NCI-H2196 (cell line): ENCODE results near the gene FOXS1.

Source experiments
- DNase-seq: peaks from one replicate; lab custom pipeline; 2025; ENCODE audit not compliant: unreplicated experiment; lab: John Stamatoyannopoulos, UW

The FOXS1 gene

DNA sequence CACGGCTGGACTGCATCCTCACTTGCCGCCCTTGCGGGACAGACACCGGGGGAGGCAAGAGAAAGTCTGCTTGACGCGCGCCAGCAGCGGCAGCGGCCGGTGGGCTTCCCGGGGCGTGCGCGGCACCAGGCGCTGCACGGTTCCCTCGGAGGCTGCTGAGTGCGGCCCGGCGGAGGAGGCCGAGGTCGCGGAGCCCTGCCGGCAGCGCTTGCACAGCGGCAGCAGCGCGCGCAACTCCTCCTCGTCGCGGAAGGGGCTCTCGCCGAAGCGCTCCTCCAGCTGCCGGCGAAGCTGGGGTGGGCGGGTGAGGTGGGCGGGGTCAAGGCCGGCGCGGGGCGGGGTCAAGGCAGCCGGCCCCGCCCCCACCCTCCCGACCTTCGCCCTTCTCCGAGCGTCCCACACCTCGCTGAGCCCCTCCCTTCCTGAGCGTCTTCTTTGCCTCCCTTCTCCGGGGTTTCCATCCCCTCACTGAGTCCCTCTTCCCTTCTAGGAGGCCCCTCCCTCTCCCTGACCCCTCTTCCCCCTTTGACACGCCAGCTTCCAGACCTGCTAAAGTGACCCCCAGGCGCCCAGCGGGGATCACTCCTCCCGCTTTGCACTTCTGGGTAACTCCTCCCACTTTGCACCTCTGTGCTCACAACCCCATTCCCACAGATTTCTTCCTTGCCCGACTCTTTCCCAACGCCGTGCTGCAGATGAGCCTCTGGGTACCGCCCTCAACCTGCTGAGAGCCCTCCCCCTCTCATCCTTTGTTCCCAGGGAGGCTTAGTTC lies 16.2 kb upstream of the FOXS1 start:
- DNase-seq, result peak; percentile 86

DNA sequence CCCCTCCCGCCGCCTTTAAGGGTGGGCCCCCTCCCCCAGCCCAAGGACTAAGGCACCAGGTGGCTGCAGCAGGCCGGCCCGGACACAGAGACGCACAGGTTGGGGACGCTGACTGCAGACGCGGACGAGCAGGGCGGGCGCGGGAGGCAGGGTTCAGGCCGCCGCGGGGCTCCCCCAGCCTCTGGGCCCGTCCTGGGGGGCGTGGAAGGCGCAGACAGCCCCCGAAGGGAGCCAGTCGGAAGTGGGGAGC lies 15.7 kb upstream of the FOXS1 start:
- DNase-seq, result no peak

DNA sequence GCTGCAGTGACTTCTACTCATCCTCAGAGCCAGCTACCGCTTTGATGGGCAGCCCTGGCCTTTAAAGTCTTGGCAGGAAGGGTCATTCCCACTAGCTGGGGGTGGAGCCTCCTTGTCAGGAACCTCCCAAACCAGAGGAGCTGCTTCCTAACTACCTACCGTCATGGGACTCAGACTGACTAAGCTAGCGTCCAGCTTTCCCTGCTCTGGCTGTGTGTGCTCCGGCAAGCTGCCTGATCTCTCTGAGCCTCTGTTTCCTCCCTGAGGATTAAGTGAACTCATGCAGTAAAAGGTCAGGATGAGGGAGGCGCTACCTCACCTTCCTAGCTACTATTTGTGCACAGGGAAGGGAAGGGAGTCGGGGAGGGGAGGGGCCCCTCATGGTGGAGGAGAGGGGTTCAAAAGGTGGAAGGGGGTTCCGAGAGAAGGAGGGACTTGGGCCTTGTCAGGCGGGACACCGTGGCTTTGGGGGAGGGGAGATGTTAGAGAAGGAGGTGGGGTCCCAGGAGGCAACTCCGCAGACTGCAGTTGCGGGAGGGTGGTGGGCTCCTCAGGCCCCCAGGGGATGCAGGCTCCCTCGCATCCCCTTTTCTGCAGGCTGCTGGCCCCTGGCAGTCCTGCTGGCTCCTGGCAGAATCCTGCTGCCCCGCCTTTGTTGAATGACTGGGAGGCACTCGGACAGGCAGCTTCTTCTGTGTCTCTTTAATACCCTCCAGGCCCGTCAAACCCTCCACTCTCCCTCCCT lies 15.2 kb upstream of the FOXS1 start:
- no peak for DNase-seq

DNA sequence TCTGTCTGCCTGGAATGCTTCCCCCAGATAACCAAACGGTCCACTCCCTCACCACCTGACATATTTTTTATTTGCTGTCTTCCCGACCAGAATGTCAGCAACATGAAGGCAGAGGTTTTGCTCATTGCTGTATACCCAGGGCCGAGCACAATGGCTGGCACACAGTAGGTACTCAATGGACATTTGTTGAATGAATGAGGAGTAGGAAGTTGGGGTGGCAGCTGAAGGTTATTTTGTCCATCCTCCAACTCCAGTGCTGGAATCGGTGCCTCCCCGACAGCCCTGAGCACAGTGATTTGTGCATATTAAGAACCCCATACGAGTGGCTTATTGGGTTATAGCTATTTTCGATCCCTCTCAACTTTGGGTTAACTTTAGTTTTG lies 14.6 kb upstream of the FOXS1 start:
- DNase-seq, result no peak

DNA sequence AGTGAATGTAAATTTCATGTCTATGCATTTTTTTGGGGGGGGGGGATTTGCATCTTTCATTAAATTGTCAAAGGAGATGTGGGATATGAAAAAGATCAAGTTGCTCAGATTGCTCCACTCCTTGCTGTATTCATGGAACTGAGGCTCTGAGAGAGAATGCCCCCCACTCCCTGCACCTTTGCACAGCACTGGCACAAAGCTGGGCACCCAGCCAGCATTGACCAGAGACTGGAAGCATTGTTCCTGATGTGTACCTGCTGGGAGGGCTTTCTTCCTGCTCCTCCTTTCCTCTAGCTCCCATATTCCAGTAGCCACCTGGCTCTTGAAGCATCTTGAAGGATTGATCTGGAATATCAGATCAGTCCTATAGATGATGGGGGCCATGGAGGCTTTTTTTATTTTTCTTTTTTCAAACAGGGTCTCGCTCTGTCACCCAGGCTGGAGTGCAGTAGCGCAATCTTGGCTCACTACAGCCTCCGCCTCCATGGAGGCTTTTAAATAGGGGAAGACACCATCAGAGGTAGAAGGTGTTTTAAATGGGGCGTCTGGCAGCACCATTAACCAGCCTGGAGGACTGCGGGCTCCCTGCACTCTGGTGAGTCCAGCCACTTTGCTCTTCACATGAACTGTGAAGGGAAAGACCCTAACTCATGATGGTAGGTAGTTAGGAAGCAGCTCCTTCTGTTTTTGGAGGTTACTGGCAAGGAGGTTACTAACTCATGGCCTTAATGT lies 14.0 kb upstream of the FOXS1 start:
- DNase-seq, result no peak

DNA sequence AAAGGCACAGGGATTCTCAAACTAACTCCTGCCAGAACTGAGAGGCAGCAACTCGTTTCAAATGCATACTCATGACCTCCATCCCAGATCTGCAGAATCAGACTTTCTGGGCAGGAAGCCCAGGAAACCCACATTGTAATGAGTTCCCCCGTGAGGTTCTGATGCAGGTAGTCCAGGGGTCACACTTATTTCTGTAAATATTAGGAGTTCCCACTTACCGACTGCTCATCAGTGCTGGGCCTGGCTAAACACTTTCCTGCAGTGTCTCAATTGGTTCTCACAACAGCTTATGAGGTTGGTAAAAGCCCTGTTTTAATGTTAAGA lies 13.3 kb upstream of the FOXS1 start:
- DNase-seq, result no peak

DNA sequence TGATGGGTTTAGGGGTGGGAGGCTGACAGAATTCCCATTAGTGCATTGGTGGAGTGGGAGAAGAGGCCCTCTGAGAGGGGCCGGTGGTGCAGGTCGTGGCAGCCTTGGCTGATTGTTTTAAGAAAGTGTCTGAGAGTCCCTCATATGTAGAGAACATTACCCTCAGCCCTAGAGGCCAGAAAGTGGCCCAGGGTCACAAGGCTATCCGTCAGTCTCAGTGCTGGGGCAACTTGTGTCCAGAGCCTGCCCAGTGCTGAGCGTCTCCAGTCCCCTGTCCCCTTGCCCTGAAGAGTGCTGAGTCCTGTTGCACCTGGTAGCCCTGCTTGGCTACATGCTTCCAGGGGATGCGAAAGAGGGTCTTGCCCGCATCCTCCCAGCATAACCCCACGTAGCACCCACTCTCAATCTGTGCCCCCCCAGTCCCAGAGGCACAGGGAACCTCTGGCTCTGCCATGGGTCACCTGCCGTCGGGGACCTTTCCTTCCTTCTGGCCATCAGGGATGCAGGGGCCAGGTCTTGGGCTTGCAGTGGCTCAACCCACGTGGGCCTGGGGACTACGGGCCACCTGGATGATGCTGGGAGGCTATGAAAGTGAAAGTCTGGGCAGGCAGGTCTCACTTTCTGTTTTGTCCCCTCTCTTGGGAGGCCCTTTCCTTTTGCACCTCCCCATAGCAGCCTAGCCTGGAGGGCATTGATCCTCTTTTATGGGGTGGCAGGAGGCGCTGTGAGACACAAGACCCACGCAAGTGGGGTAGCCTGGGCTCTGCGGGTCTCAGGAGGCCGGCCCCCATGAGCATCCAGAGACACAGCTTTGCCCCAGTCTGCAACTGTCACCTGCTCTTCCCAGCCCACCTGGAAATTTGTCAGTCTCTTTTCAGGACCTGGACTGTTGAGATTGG lies 12.7 kb upstream of the FOXS1 start:
- no peak for DNase-seq

DNA sequence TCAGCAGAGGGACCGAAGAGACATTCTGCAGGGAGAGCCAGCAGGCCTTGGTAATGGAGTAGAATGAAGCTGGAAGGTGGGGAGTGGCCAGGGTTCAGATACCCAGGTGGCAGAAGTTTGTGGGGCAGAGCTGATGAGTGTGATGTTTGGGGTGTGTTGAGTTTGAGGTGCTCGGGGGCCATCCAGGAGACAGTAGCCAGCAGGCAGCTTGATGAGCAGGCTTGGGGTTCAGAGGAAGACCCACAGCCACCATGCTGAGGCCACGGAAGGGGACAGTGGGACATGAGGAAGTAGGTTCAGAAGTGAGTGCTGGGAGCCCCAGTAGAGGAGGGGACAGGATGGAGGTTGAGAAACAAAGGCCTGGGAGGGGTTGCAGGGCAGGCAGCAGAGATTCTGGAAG lies 11.1 kb upstream of the FOXS1 start:
- DNase-seq, result no peak

DNA sequence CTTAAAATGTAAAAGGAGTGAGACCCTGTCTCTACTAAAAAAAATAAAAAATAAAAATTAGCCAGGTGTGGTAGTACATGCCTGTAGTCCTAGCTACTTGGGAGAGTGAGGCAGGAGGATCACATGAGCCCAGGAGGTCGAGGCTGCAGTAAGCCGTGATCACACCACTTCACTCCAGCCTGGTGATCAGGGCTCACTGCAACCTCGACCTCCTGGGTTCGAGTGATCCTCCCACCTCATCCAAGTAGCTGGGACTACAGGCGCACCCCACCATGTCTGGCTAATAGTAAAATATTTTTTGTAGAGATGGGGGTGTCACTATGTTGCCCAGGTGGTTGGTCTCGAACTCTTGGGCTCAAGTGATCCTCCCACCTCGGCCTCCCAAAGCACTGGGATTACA lies 8.1 kb upstream of the FOXS1 start:
- DNase-seq, result no peak

DNA sequence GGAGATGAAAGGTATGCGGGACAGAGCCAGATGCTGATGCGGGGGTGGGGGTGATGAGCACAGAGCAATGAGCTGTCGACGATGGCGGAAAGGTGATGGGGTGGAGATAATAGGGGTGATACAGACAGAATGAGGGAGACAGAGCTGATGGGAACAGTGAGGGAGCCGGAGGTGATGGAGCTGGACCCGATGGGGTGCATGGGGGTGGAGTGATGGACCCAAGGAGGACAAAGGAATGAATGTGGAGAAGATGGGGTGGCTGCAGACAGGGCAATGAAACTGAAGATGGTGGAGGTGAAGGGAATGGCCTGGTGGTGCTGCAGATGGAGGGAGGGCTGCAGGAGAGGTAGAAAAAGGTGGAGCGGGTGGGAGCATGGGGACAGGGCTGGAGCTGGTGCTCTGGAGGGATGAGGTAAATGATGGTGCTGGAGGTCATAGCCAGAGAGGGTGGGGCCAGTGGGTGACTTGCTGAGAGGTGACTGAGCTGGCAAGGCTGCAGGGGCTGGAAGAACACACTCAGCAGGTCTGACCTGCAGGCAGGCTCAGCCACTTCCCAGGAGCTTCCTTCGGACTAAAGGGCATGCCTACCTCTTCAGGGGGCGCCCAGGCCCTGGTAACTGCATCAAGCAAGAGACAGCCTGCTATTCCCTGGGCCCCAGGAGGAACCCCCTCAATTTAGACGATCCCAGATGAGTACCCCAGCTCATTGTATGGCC lies 6.0 kb upstream of the FOXS1 start:
- DNase-seq, result no peak

DNA sequence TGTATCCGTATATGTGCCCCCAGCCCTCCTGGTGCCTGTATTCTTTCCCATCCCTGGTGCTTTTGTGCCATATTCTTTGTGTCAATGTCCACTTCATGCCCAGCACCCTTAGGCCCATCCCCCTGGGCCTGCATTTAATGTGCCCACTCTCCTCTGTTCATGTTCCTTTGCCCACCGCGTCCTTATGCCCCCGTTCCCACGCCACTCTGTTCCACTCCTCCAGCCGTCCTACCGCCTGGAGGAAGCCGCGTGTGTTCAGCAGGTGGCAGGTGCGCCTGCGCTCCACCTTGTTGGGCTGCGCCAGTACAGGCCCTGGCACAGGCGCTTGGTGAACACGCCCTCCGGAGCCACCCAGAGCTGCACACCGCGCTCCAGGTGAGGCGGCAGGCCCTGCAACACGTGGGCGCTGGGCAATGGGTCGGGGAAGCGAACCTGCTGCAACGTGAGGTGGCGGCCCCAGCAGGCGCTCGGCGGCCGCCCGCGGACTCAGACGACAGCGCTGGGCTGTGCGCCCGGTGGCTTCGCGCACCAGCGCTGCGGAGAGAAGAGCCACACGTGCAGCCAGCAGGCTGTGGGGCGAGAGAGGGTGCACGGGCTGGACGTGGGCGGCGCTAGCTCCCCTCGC lies 4.0 kb upstream of the FOXS1 start:
- peak; percentile 82 for DNase-seq

DNA sequence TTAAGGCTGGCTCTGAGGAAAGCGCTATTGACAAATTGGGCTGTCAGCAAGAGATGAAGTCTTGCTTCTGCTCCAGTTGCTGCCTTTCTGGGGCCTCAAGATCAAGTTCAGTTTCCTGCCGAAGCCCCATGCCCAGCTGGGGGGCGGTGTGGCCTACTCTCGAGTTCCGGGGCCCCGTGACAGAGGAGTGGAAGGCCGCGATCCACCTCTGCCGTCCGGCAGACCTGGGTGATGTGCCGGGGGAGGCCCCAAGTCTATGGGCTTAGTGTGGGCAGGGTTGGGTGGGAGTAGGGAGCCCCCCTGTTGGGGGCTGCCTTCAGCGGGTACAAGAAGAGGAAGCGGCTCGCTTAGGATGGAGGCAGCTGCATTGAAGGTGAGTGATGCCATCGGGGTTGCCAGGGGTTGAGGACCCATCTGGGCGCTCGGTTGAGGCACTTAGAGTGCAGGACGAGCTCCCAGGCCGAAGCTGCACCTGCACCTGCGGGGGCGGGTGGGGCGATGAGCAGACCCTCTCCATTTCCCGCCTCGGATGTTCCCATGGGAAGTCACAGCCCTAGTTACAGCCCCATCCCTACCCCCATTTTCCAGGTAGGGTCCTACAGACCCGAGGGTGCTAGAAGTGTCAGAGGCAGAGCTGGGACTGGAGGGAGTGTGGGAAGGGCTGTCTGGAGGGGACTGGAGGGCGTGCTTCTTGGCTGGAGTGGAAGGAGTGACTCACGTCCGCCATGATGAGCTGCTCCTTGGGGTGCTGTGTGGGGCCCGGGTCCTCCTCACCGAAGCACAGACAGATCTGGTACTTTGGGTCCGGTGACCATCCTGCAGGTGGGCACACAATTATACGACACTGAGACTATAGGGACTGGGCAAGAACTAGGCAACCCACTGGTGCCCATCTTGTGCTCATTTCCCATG lies 2.9 kb upstream of the FOXS1 start:
- no peak for DNase-seq

DNA sequence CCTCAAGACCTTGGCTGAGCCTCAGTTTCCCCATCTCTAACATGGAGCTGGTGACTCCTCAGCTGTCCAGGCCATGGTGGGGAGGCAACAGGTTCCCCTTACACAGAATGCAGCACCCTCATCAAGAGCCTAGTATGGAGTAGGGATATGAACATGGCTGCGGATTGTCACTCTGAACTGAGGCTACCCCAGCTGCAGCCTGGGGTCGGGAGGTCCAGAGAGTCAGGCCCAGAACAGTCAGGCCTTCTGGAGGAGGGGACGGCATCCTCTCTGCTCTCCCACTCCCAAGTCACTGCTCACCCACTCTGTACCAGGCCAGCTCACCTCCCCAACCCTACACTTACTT lies 1.4 kb upstream of the FOXS1 start:
- no peak for DNase-seq

DNA sequence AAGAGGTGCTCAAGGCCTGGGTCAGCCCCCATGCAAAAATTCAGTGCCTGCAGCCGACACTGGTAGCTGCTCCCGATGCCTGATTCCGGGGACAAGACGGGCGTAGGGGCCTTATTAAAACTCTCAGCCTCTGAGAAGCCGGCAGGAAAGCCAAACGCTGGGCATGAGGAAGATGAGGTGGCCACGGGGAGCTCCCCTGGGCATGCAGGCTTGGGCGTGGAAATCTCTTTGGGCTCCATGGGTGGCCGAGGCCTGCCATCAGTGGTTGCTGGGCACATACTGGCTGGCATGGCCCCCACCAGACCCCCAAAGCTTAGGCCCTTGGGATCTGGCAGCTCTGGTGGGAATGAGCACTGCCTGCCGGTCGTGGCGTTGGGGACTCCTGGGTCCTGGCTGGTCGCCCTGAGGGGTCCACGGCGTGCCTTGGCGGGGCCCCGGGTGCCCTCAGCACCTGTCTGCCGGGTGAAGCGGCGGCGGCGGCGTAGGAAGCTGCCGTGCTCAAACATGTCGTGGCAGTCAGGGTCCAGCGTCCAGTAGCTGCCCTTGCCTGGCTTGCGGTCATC lies 586 bp downstream of the FOXS1 start:
- no peak for DNase-seq

DNA sequence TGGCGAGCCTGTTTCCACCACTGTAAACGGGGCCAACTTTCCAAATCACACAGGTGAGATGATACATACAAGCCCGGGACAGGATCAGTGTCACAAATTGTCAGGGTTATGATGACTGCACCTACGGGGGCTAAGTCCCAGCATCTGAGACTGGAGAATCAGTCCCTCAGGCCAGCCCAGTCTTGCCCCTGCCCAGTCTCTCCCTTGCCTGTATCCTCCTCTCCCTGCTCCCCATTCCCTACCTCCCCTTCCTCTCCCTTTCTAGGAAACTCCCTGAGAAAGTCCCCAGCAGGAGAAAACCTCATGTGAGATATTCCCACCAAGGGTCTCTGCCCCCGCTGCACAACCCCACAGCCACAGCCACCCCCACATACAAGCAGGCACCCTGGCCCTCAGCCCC lies 1.5 kb downstream of the FOXS1 start:
- DNase-seq, result no peak

DNA sequence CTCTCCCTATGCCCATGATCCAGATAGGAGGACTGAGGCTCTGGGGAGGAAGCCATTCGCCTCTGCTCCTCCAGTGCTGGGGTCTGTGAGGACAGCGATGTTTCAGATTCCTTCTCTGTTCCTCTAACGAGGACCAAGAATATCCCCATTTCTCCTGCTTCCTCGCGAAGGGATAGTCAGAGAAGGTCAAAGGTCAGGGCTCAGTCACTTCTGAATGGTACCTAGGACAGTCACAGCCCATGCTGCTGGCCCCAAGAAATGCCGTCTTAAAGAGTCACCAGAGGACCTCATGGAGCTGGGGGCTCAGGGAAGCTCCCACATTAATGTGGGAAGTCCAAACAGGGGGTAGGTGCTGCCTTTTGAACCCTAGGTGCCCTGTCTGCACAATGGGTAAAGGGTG lies 2.1 kb downstream of the FOXS1 start:
- DNase-seq, result no peak

DNA sequence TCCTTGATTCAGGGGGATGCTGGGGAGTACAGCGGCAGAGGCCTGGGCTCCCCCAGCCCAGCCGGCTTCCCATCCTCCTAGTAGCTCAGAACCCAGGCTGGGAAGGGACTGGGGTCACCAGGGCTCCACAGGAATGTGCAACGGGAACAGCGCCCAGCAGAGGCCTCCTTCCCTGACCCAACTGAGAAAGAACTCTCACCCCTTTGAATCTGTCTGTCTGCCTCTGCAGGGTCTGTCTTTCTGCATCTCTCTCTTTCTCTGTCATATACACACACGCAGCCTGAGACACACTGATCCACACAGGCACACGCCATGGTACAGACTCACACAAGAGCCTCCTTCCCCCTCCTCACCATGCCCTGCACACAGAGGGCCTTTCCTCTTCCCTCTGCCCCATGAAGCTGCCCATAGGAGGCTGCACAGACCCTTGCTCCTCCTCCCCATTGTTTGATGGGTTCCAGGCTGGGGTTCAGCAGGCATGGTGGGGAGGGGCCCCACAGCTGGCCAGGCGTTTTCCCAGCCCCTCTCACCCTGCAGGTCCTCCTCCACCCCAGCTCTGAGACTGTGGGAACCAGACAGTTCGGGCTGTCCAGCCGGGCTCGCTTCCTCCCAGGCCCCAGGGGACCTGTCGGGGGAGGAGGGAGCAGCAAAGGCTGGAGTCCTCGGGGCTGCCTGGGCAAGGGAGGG lies 2.8 kb downstream of the FOXS1 start:
- no peak for DNase-seq

DNA sequence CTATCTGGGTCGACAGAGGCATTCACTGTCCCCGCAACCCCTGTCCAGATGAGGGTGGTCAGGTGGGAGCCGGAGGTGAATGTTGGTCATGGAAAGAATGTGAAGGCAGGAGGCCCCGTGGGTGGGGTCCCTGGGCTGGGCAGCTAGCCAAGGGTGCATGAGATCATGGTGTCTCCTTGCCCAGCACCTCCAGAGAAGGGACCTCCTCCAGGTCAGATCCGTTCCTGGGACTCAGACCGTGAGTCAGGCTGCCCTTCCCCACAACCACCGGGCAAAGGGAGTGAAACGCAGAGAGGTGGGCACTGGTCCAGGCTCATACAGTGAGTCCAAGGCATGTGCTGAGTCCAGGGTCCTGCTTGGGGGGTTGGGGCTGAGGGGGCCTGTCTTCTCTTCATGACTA lies 3.5 kb downstream of the FOXS1 start:
- no peak for DNase-seq
